ENCODE measurements around the gene DNAJB6.

- TF ChIP-seq, protein P1, sequence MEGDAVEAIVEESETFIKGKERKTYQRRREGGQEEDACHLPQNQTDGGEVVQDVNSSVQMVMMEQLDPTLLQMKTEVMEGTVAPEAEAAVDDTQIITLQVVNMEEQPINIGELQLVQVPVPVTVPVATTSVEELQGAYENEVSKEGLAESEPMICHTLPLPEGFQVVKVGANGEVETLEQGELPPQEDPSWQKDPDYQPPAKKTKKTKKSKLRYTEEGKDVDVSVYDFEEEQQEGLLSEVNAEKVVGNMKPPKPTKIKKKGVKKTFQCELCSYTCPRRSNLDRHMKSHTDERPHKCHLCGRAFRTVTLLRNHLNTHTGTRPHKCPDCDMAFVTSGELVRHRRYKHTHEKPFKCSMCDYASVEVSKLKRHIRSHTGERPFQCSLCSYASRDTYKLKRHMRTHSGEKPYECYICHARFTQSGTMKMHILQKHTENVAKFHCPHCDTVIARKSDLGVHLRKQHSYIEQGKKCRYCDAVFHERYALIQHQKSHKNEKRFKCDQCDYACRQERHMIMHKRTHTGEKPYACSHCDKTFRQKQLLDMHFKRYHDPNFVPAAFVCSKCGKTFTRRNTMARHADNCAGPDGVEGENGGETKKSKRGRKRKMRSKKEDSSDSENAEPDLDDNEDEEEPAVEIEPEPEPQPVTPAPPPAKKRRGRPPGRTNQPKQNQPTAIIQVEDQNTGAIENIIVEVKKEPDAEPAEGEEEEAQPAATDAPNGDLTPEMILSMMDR (IDR thresholded peaks at IDR 0.05) = no peak
- no peak for TF ChIP-seq EZH2phosphoT487 (IDR thresholded peaks at IDR 0.05)
- no peak for TF ChIP-seq EZH2 (IDR thresholded peaks at IDR 0.05)
These were observed 123.2 kb downstream of the DNAJB6 start for GRCh38 chr7:157459966-157460365.

All from neural progenitor cell (in vitro differentiated cells).